ENCODE data around the gene CDCA5. TPM values are rescaled to one million over a fixed set of nuclear protein-coding genes. Genes with fewer than 3 reads are reported as not detected.

The CDCA5 gene
- total RNA-seq, 5 donors from 2014 or later (not counting 1 experiment from before 2014, with no cell fraction given) = 1.2 to 4.2 (median 1.7) TPM

DNA sequence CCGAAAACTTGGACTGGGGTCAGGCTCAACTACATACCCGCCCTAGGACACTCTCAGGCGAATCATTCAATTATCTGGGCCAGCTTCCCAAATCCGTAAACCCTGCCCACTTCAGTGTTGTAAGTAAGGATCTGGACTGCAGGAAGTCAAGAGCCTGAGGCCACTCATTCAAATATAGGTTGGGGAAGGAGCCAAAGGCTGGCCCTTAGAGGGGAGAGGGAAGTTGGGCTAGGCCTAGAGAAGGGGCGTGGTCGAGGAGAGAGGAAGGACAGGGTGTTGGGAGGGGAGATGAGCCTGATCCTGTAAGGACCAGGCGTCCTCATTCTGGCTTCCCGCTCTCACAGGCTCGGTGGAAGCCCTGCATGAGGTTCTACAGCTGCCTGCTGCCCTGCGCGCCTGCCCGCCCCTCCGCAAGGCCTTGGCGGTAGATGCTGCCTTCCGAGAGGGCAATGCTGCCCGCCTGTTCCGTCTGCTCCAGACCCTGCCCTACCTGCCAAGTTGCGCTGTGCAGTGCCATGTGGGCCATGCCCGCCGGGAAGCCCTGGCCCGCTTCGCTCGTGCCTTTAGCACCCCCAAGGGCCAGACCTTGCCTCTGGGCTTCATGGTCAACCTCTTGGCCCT is 39.8 kb downstream of the CDCA5 start:
- DNase-seq (no peak), ATAC-seq (replicated peaks in 1 of 4) (no peak)
- ChIA-PET POLR2A (no interaction called here), CTCF (no interaction called here)
- Mint-ChIP-seq H3K4me1 (peaks cover 24 to 43% (median 35%) of the 10 kb centered on the region in 3 donors), H3K36me3 (peaks cover 8% of the 10 kb centered on the region), H3K9me3 (no peaks in the 10 kb centered on the region), H3K4me3 (peak overlapping the region in 1 of 3 donors; percentile 43), H3K27ac (no peak overlapping the region), H3K27me3 (no peaks in the 10 kb centered on the region)
- Histone ChIP-seq H3K36me3 (ENCODE audit: control insufficient read depth in 2 of 2, extremely low read depth in 1 of 2, insufficient read depth in 1 of 2, low read length in 1 of 2) (peaks cover 0 to 13% of the 10 kb centered on the region in 2 donors), H3K27me3 (replicated peaks in 1 of 2; ENCODE audit: control insufficient read depth in 2 of 2, extremely low read depth in 1 of 2, insufficient read depth in 2 of 2, low read length in 1 of 2) (no peaks in the 10 kb centered on the region), H3K4me1 (ENCODE audit: control insufficient read depth in 1 of 2, extremely low read depth in 1 of 2, insufficient read depth in 2 of 2, low read length in 2 of 2) (peaks cover 0 to 52% of the 10 kb centered on the region in 2 experiments), H3K9me3 (no peaks in the 10 kb centered on the region), H3K27ac (ENCODE audit: low read length) (no peak overlapping the region), H3K4me3 (ENCODE audit: control insufficient read depth in 1 of 2, extremely low read depth in 1 of 2, low read length in 1 of 2) (no peak overlapping the region)
- 95% methylated on average over 21 of the region's 23 CpGs for WGBS (ENCODE audit: insufficient coverage)

DNA sequence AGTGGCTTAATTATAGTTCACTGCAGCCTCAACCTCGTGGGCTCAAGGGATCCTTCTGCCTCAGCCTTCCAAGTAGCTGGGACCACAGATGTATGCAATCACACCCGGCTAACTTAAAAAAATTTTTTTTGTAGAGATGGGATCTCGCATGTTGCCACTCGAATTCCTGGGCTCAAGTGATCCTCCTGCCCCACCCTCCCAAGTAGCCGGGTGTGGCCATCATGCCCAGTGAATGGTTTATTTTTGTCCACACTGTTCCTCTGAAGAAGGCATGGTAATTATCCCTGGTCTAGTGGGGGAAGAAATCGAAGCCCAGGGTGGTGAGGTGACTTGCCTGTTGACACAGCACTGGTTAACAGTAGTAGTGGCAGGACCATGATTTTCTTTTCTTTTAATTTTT is 40.9 kb downstream of the CDCA5 start:
- peaks cover under 1 to 19% of the 10 kb centered on the region in 2 donors for H3K36me3 ChIP-seq (ENCODE audit: control insufficient read depth in 2 of 2, extremely low read depth in 1 of 2, insufficient read depth in 1 of 2, low read length in 1 of 2)
- 75% methylated on average over 1 of the region's 6 CpGs for WGBS (ENCODE audit: insufficient coverage)
- no peak overlapping the region for H3K27ac ChIP-seq (ENCODE audit: low read length)
- no peak overlapping the region for H3K27ac Mint-ChIP-seq
- H3K4me3 Mint-ChIP-seq = peak overlapping the region; percentile 74 to 85 (median 80)
- H3K36me3 Mint-ChIP-seq = peaks cover 8% of the 10 kb centered on the region
- H3K9me3 Mint-ChIP-seq = no peaks in the 10 kb centered on the region
- no peaks in the 10 kb centered on the region for H3K9me3 ChIP-seq
- H3K4me1 Mint-ChIP-seq = peaks cover 24 to 38% (median 31%) of the 10 kb centered on the region in 3 donors
- H3K4me3 ChIP-seq (ENCODE audit: control insufficient read depth in 1 of 2, extremely low read depth in 1 of 2, low read length in 1 of 2) = no peak overlapping the region
- H3K4me1 ChIP-seq (ENCODE audit: control insufficient read depth in 1 of 2, extremely low read depth in 1 of 2, insufficient read depth in 2 of 2, low read length in 2 of 2) = peaks cover 0 to 45% of the 10 kb centered on the region in 2 experiments
- ChIA-PET POLR2A (no interaction called here), CTCF (no interaction called here)
- DNase-seq (no peak), ATAC-seq (replicated peaks in 1 of 4) (no peak)
- no peaks in the 10 kb centered on the region for H3K27me3 Mint-ChIP-seq
- no peaks in the 10 kb centered on the region for H3K27me3 ChIP-seq (replicated peaks in 1 of 2; ENCODE audit: control insufficient read depth in 2 of 2, extremely low read depth in 1 of 2, insufficient read depth in 2 of 2, low read length in 1 of 2)

DNA sequence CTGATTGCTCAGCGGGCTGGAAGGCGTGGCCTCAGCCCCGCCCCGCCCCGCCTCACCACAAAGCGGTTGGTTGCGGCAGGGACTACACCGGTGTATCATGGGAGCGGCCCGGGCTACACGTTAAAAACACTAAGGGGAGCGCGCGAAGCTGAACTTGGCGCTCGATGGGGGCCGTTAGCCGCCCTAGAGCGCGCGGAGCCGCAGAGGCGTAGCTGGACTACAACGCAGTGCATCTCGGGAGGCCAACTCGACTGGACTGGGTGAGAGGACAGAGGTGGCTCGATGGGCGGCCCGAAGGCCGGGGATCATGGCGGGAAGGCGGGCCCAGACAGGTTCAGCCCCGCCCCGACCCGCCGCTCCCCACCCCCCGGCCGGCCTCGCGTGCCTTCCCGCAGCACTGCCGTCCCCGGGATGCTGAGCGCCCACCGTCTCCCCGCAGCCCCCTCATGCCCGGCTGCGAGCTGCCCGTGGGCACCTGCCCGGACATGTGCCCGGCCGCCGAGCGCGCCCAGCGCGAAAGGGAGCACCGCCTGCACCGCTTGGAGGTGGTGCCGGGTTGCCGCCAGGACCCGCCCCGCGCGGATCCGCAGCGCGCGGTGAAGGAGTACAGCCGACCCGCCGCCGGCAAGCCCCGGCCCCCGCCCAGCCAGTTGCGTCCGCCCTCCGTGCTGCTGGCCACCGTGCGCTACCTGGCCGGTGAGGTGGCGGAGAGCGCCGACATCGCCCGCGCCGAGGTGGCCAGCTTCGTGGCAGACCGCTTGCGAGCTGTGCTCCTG is 42.8 kb downstream of the CDCA5 start, which contains the start of gene SAC3D1:
TSS of gene SAC3D1 (plus strand) at position 364 of the 776 bp plus-strand sequence. CDS start at position 447, 83 bp downstream.
- Histone ChIP-seq H3K4me1 (ENCODE audit: control insufficient read depth in 1 of 2, extremely low read depth in 1 of 2, insufficient read depth in 2 of 2, low read length in 2 of 2) (peaks cover 0 to 29% of the 10 kb centered on the region in 2 experiments), H3K27ac (ENCODE audit: low read length) (peak within 1 kb of the TSS; percentile 76), H3K4me3 (ENCODE audit: control insufficient read depth in 1 of 2, extremely low read depth in 1 of 2, low read length in 1 of 2) (peak within 1 kb of the TSS; percentile 64 to 86), H3K27me3 (replicated peaks in 1 of 2; ENCODE audit: control insufficient read depth in 2 of 2, extremely low read depth in 1 of 2, insufficient read depth in 2 of 2, low read length in 1 of 2) (no peaks in the 10 kb centered on the region), H3K9me3 (no peaks in the 10 kb centered on the region), H3K36me3 (ENCODE audit: control insufficient read depth in 2 of 2, extremely low read depth in 1 of 2, insufficient read depth in 1 of 2, low read length in 1 of 2) (peaks cover 5 to 32% of the 10 kb centered on the region in 2 donors)
- peaks cover 8% of the 10 kb centered on the region for H3K36me3 Mint-ChIP-seq
- peak within 1 kb of the TSS; percentile 88 to 92 (median 91) for H3K4me3 Mint-ChIP-seq
- ChIA-PET POLR2A (no interaction called here), CTCF (no interaction called here)
- no peaks in the 10 kb centered on the region for H3K27me3 Mint-ChIP-seq
- DNase-seq (peak; percentile 59 to 90 (median 79)), ATAC-seq (replicated peaks in 1 of 4) (peak; percentile 90 to 92 (median 91))
- H3K9me3 Mint-ChIP-seq = no peaks in the 10 kb centered on the region
- 0% methylated on average over 91 of the region's 91 CpGs for WGBS (ENCODE audit: insufficient coverage)
- H3K27ac Mint-ChIP-seq = peak within 1 kb of the TSS; percentile 92 to 96
- peaks cover 11 to 21% (median 17%) of the 10 kb centered on the region in 3 donors for H3K4me1 Mint-ChIP-seq

DNA sequence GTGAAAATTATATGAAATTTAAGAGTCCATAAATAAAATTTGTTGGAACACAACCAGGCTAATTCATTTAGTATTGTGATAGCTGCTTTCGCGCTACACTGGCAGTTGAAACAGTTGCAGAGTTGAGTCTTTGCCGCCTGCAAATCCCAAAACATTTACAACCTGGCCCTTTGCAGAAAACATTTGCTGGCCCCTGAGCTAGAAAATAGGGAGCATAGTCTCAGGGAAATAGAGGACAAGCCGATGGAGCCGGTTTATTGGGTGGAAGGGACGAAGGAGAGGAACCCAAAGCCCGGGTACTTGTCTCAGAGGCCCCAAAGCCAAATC is 43.4 kb downstream of the CDCA5 start:
- Histone ChIP-seq H3K9me3 (no peaks in the 10 kb centered on the region), H3K27ac (ENCODE audit: low read length) (peak overlapping the region; percentile 76), H3K4me1 (ENCODE audit: control insufficient read depth in 1 of 2, extremely low read depth in 1 of 2, insufficient read depth in 2 of 2, low read length in 2 of 2) (peaks cover 0 to 27% of the 10 kb centered on the region in 2 experiments), H3K27me3 (replicated peaks in 1 of 2; ENCODE audit: control insufficient read depth in 2 of 2, extremely low read depth in 1 of 2, insufficient read depth in 2 of 2, low read length in 1 of 2) (no peaks in the 10 kb centered on the region), H3K4me3 (ENCODE audit: control insufficient read depth in 1 of 2, extremely low read depth in 1 of 2, low read length in 1 of 2) (peak overlapping the region; percentile 64 to 86), H3K36me3 (ENCODE audit: control insufficient read depth in 2 of 2, extremely low read depth in 1 of 2, insufficient read depth in 1 of 2, low read length in 1 of 2) (peaks cover 5 to 37% of the 10 kb centered on the region in 2 donors)
- Mint-ChIP-seq H3K4me3 (peak overlapping the region; percentile 88 to 92 (median 91)), H3K27ac (peak overlapping the region; percentile 92 to 96), H3K36me3 (peaks cover 8% of the 10 kb centered on the region), H3K4me1 (peaks cover 11 to 20% (median 15%) of the 10 kb centered on the region in 3 donors), H3K27me3 (no peaks in the 10 kb centered on the region), H3K9me3 (no peaks in the 10 kb centered on the region)
- WGBS (ENCODE audit: insufficient coverage) = 21% methylated on average over 7 of the region's 7 CpGs
- ChIA-PET POLR2A (no interaction called here), CTCF (no interaction called here)
- ATAC-seq (replicated peaks in 1 of 4) (no peak), DNase-seq (no peak)

DNA sequence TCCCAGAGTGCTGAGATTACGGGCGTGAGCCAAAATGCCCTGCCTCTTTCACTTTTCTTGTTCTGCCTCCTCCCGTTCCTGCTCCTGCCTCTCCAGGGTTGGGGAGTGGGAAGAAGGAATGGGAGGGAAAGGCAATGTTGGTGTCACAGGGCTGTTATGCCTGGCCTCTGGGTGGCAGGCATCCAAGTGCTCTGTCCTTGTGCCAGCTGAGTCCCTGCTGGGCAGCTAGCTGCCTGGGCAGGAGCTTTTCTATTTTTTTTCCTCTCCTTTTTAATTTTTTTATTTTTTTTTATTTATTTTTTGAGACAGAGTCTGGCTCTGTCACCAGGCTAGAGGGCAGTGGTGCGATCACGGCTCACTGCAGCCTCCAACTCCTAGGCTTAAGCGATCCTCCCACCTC is 46.9 kb downstream of the CDCA5 start:
- H3K9me3 Mint-ChIP-seq = no peaks in the 10 kb centered on the region
- H3K4me3 ChIP-seq (ENCODE audit: control insufficient read depth in 1 of 2, extremely low read depth in 1 of 2, low read length in 1 of 2) = no peak overlapping the region
- CTCF ChIA-PET = interaction anchor here (0.5 to 1.0 kb wide), 2 partner anchors 21 to 243 kb away, joined by 3 to 8 read pairs; no protein-coding TSS in a partner anchor

DNA sequence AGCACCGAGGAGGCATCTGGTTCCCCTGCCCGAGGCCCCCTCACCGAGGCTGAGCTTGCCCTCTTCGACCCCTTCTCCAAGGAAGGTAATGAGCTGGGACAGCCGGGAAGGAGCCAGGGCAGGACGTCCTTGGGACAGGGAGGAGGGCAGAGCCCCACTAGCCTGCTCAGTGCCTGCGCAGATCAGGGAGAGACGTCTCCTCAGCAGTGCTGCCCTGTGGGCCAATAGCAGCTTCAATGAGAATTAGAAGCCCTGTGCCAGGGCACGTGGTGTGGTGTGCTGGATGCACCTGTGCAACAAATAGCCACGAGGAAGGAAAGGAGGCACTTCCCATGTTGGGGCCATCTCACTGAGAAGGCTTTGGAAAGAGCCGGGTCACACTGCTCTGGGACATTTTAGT is 48.3 kb downstream of the CDCA5 start:
- H3K27me3 ChIP-seq (replicated peaks in 1 of 2; ENCODE audit: control insufficient read depth in 2 of 2, extremely low read depth in 1 of 2, insufficient read depth in 2 of 2, low read length in 1 of 2) = no peaks in the 10 kb centered on the region
- WGBS (ENCODE audit: insufficient coverage) = 92% methylated on average over 11 of the region's 11 CpGs
- ATAC-seq (replicated peaks in 1 of 4) (no peak), DNase-seq (no peak)
- no peak overlapping the region for H3K4me3 ChIP-seq (ENCODE audit: control insufficient read depth in 1 of 2, extremely low read depth in 1 of 2, low read length in 1 of 2)
- peaks cover 0 to 8% of the 10 kb centered on the region in 2 experiments for H3K4me1 ChIP-seq (ENCODE audit: control insufficient read depth in 1 of 2, extremely low read depth in 1 of 2, insufficient read depth in 2 of 2, low read length in 2 of 2)
- Mint-ChIP-seq H3K36me3 (peaks cover 4% of the 10 kb centered on the region), H3K27me3 (no peaks in the 10 kb centered on the region), H3K9me3 (no peaks in the 10 kb centered on the region), H3K4me3 (no peak overlapping the region), H3K4me1 (peaks cover 0 to 2% (median 2%) of the 10 kb centered on the region in 3 donors), H3K27ac (no peak overlapping the region)
- ChIA-PET CTCF (no interaction called here), POLR2A (no interaction called here)
- H3K27ac ChIP-seq (ENCODE audit: low read length) = no peak overlapping the region
- no peaks in the 10 kb centered on the region for H3K9me3 ChIP-seq
- H3K36me3 ChIP-seq (ENCODE audit: control insufficient read depth in 2 of 2, extremely low read depth in 1 of 2, insufficient read depth in 1 of 2, low read length in 1 of 2) = peaks cover 13 to 56% of the 10 kb centered on the region in 2 donors

More for the DNA sequence above, 46.9 kb downstream of the CDCA5 start:
- no peaks in the 10 kb centered on the region for H3K27me3 Mint-ChIP-seq
- Histone ChIP-seq H3K4me1 (ENCODE audit: control insufficient read depth in 1 of 2, extremely low read depth in 1 of 2, insufficient read depth in 2 of 2, low read length in 2 of 2) (peaks cover 0 to 14% of the 10 kb centered on the region in 2 experiments), H3K36me3 (ENCODE audit: control insufficient read depth in 2 of 2, extremely low read depth in 1 of 2, insufficient read depth in 1 of 2, low read length in 1 of 2) (peaks cover 9 to 52% of the 10 kb centered on the region in 2 donors), H3K9me3 (no peaks in the 10 kb centered on the region), H3K27me3 (replicated peaks in 1 of 2; ENCODE audit: control insufficient read depth in 2 of 2, extremely low read depth in 1 of 2, insufficient read depth in 2 of 2, low read length in 1 of 2) (no peaks in the 10 kb centered on the region), H3K27ac (ENCODE audit: low read length) (no peak overlapping the region)
- H3K27ac Mint-ChIP-seq = no peak overlapping the region
- H3K4me1 Mint-ChIP-seq = peaks cover 0 to 8% (median 7%) of the 10 kb centered on the region in 3 donors
- 100% methylated on average over 1 of the region's 6 CpGs for WGBS (ENCODE audit: insufficient coverage)
- no peak overlapping the region for H3K4me3 Mint-ChIP-seq
- peaks cover 4% of the 10 kb centered on the region for H3K36me3 Mint-ChIP-seq
- DNase-seq = no peak
- ATAC-seq (replicated peaks in 1 of 4) = no peak
- POLR2A ChIA-PET = interaction anchor here in 1 of 2 donors (0.6 kb wide), 1 partner anchor 692 kb away, joined by 4 read pairs; no protein-coding TSS in a partner anchor
